Smooth muscle cell (in vitro differentiated cells): ENCODE data around the gene ABLIM2. TPM values are rescaled to one million over a fixed set of nuclear protein-coding genes. Genes with fewer than 3 reads are reported as not detected.

Experiments used
- DNase-seq: peaks from one replicate; lab custom pipeline; 2025; ENCODE audit not compliant: unreplicated experiment; lab: John Stamatoyannopoulos, UW
- H2AFZ ChIP-seq: fragments of 200-600 bp; sonication (generic); 2 replicates; pipeline ENCODE4 v1.6.0; 2016; ENCODE audit warnings: antibody characterized with exemption, low read depth, mild to moderate bottlenecking
- H3F3A ChIP-seq: fragments of 200-600 bp; sonication (generic); 2 replicates; pipeline ENCODE4 v1.6.0; 2017; ENCODE audit warnings: antibody characterized with exemption, low read depth
- H3K27ac ChIP-seq: fragments of 200-600 bp; sonication (generic); 2 replicates; pipeline ENCODE4 v1.5.1; 2016; ENCODE audit warnings: low read depth, mild to moderate bottlenecking
- H3K27me3 ChIP-seq: fragments of 200-600 bp; sonication (generic); 2 replicates; pipeline ENCODE4 v1.6.1; 2016; ENCODE audit warnings: low read depth, mild to moderate bottlenecking
- H3K36me3 ChIP-seq: fragments of 200-600 bp; sonication (generic); 2 replicates; pipeline ENCODE4 v1.5.1; 2016; ENCODE audit warnings: low read depth
- H3K4me1 ChIP-seq: fragments of 200-600 bp; sonication (generic); 2 replicates; pipeline ENCODE4 v1.5.1; 2016; ENCODE audit warnings: low read depth
- H3K4me2 ChIP-seq: fragments of 200-600 bp; sonication (generic); 2 replicates; pipeline ENCODE4 v1.6.0; 2016; ENCODE audit warnings: mild to moderate bottlenecking
- H3K4me3 ChIP-seq: fragments of 200-600 bp; sonication (generic); 2 replicates; pipeline ENCODE4 v1.5.1; 2016; ENCODE audit warnings: mild to moderate bottlenecking
- H3K79me2 ChIP-seq: fragments of 200-600 bp; sonication (generic); 2 replicates; pipeline ENCODE4 v1.6.0; 2016; ENCODE audit warnings: low read depth, mild to moderate bottlenecking
- H3K9ac ChIP-seq: fragments of 200-600 bp; sonication (generic); 2 replicates; pipeline ENCODE4 v1.6.0; 2016; ENCODE audit warnings: low read depth
- H3K9me3 ChIP-seq: fragments of 200-600 bp; sonication (generic); replicated peaks from 2 replicates; pipeline ENCODE4 v1.5.1; 2016; ENCODE audit warnings: low read depth
- H4K20me1 ChIP-seq: fragments of 200-600 bp; sonication (generic); 2 replicates; pipeline ENCODE4 v1.6.0; 2016; ENCODE audit warnings: low read depth
- WGBS: methylation state at CpG from one replicate; pipeline ENCODE4 v1.1.7; 2016; ENCODE audit warnings: low lambda C conversion rate; 5-methylcytosine and 5-hydroxymethylcytosine counted together
- polyA plus RNA-seq: library from polyadenylated mRNA; unstranded; fragments of >200 nt; fragmentation: Nextera tagmentation; extraction: Ambion mirVana; gene quantifications from 2 replicates; pipeline ENCODE4 v1.2.1, GENCODE V29; 2016
- total RNA-seq: library from RNA; depleted of rRNA; stranded (reverse); fragments of >200 nt; gene quantifications from 2 replicates; pipeline ENCODE4 v1.2.3, GENCODE V29; 2014
- TF ChIP-seq, protein P1 (sequence below): fragments of 200-600 bp; sonication (generic); IDR thresholded peaks from 2 replicates; pipeline ENCODE4 v1.5.1; 2017; ENCODE audit warnings: borderline replicate concordance, mild to moderate bottlenecking, antibody characterized with exemption; ENCODE audit not compliant: insufficient read depth, poor library complexity, severe bottlenecking

ABLIM2 gene
- total and polyA plus RNA-seq, 2 experiments from 2014 or later = 0.08 TPM; not detected in 1

GRCh38 chr4:8205241-8205707, 46.7 kb upstream of the ABLIM2 start:
- peak; percentile 31 for DNase-seq
- H3F3A ChIP-seq = no peaks in the 10 kb centered on the region
- H3K36me3 ChIP-seq = no peaks in the 10 kb centered on the region
- no peak overlapping the region for H2AFZ ChIP-seq
- WGBS = 15% methylated on average over 15 of the region's 19 CpGs
- H3K9ac ChIP-seq = no peak overlapping the region
- TF ChIP-seq, protein P1, sequence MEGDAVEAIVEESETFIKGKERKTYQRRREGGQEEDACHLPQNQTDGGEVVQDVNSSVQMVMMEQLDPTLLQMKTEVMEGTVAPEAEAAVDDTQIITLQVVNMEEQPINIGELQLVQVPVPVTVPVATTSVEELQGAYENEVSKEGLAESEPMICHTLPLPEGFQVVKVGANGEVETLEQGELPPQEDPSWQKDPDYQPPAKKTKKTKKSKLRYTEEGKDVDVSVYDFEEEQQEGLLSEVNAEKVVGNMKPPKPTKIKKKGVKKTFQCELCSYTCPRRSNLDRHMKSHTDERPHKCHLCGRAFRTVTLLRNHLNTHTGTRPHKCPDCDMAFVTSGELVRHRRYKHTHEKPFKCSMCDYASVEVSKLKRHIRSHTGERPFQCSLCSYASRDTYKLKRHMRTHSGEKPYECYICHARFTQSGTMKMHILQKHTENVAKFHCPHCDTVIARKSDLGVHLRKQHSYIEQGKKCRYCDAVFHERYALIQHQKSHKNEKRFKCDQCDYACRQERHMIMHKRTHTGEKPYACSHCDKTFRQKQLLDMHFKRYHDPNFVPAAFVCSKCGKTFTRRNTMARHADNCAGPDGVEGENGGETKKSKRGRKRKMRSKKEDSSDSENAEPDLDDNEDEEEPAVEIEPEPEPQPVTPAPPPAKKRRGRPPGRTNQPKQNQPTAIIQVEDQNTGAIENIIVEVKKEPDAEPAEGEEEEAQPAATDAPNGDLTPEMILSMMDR = no peak
- H3K9me3 ChIP-seq = no peaks in the 10 kb centered on the region
- H4K20me1 ChIP-seq = no peaks in the 10 kb centered on the region
- peak overlapping the region; percentile 55 for H3K27ac ChIP-seq
- H3K79me2 ChIP-seq = peaks cover 8% of the 10 kb centered on the region
- H3K4me1 ChIP-seq = peaks cover 10% of the 10 kb centered on the region
- peak overlapping the region; percentile 39 for H3K4me2 ChIP-seq
- H3K4me3 ChIP-seq = no peak overlapping the region
- no peaks in the 10 kb centered on the region for H3K27me3 ChIP-seq

DNA sequence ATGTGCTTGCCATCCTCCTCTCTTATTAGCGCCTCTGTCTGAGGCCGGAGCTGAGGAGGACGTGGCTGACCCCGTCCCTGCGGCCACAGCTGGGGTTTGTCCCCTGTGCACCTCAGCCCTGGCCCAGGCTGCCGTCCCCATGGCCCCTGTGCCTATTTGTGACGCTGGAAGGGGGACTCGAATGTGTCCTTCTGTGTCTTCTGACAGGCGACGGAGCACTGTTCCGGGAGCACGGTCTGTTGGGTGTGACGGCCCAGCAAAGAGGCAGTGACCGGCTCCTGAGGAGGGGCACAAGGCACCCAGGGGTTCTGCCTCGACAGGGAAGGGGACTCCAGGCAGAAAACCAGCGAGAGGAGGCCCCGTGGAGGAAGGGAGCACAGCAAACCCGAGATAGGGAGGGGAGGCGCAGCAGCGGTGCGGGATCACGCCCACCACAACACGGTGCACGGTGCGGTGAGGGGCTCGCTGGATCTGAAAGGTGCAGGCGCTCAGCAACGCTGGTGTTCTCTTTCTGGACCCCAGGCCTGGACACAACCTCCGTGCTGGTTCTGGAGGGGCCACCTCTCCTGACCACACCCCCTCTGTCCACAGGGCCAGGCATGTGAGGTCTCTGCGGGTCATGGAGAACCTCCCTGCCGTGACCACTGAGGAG, 46.1 kb upstream of the ABLIM2 start:
- no peaks in the 10 kb centered on the region for H3K36me3 ChIP-seq
- no peaks in the 10 kb centered on the region for H4K20me1 ChIP-seq
- no peak overlapping the region for H3K27ac ChIP-seq
- DNase-seq = no peak
- no peak overlapping the region for H3K9ac ChIP-seq
- peaks cover 14% of the 10 kb centered on the region for H3K79me2 ChIP-seq
- peak overlapping the region; percentile 35 for H3K4me2 ChIP-seq
- TF ChIP-seq, protein P1 = no peak
- peaks cover 10% of the 10 kb centered on the region for H3K4me1 ChIP-seq
- 89% methylated on average over 31 of the region's 31 CpGs for WGBS
- no peaks in the 10 kb centered on the region for H3K27me3 ChIP-seq
- no peak overlapping the region for H3K4me3 ChIP-seq
- H3F3A ChIP-seq = no peaks in the 10 kb centered on the region
- no peak overlapping the region for H2AFZ ChIP-seq
- no peaks in the 10 kb centered on the region for H3K9me3 ChIP-seq

GRCh38 chr4:8203817-8204216, 45.2 kb upstream of the ABLIM2 start:
- Histone ChIP-seq H3K36me3 (no peaks in the 10 kb centered on the region), H3K4me3 (no peak overlapping the region), H3K9ac (no peak overlapping the region), H3K9me3 (no peaks in the 10 kb centered on the region), H3K79me2 (peaks cover 17% of the 10 kb centered on the region), H3K27me3 (no peaks in the 10 kb centered on the region), H3K4me1 (peaks cover 10% of the 10 kb centered on the region), H4K20me1 (no peaks in the 10 kb centered on the region), H3K4me2 (no peak overlapping the region), H2AFZ (no peak overlapping the region), H3K27ac (no peak overlapping the region), H3F3A (no peaks in the 10 kb centered on the region)
- TF ChIP-seq, protein P1 = no peak
- 82% methylated on average over 10 of the region's 10 CpGs for WGBS
- no peak for DNase-seq

GRCh38 chr4:8203052-8203401, 44.4 kb upstream of the ABLIM2 start:
- H4K20me1 ChIP-seq = no peaks in the 10 kb centered on the region
- H2AFZ ChIP-seq = no peak overlapping the region
- H3K4me1 ChIP-seq = peaks cover 10% of the 10 kb centered on the region
- H3F3A ChIP-seq = no peaks in the 10 kb centered on the region
- H3K79me2 ChIP-seq = peaks cover 17% of the 10 kb centered on the region
- no peaks in the 10 kb centered on the region for H3K27me3 ChIP-seq
- no peaks in the 10 kb centered on the region for H3K9me3 ChIP-seq
- H3K4me2 ChIP-seq = no peak overlapping the region
- no peak overlapping the region for H3K27ac ChIP-seq
- TF ChIP-seq, protein P1 = no peak
- no peak overlapping the region for H3K9ac ChIP-seq
- 92% methylated on average over 7 of the region's 7 CpGs for WGBS
- no peak for DNase-seq
- no peaks in the 10 kb centered on the region for H3K36me3 ChIP-seq
- no peak overlapping the region for H3K4me3 ChIP-seq
